Stimulated activated CD8-positive, alpha-beta memory T cell treated with anti-CD3 and anti-CD28 coated beads, Interleukin-15, amount 100 ng/mL, for 4 hours (primary cell): ENCODE measurements around the gene PIP5K1A.
"Not testable (repeated sequence)": the region's sequence is repeated elsewhere in the genome, so short reads cannot be mapped to it uniquely, and the experiment has no call there.

ENCODE experiments used
- DNase-seq, 2 donors: peaks; one replicate each; pipeline ENCODE4 v3.0.0-alpha.2; 2020; ENCODE audit warnings: low read depth in 2 of 2

Gene PIP5K1A

DNA sequence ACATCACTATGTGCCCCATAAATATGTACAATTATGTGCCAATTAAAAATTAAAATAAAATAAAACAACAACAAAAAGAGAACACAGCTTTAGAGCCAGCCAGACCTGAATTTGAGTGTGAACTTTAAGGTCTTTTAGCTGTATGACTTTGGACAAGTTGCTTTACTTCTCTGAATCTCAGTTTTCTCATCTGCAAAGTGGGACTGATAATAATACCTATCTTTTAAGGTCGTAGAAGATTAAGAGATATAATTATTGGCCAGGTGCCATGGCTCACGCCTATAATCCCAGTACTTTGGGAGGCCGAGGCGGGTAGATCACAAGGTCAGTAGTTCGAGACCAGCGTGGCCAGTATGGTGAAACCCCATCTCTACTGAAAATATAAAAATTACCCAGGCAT lies 5.0 kb upstream of the PIP5K1A start:
- no peak for DNase-seq

DNA sequence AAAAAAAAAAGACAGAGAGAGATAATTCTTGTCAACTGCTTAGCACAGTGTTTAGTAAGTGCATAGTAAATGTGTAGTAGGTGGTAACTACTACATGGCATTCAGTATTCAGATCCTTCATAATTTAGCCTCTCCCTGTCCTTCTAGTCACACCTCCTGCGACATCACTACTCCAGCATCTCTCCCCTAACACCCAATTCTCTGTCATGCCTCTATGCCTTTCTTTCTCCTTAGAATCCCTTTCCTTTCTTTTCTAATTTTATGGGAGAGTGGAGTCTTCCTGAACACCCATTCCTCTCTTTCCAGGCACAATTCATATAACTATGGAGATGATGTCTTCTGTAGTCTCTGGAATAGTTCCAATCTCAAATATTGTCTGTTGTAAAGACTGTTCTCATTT lies 4.5 kb upstream of the PIP5K1A start:
- DNase-seq, result no peak

DNA sequence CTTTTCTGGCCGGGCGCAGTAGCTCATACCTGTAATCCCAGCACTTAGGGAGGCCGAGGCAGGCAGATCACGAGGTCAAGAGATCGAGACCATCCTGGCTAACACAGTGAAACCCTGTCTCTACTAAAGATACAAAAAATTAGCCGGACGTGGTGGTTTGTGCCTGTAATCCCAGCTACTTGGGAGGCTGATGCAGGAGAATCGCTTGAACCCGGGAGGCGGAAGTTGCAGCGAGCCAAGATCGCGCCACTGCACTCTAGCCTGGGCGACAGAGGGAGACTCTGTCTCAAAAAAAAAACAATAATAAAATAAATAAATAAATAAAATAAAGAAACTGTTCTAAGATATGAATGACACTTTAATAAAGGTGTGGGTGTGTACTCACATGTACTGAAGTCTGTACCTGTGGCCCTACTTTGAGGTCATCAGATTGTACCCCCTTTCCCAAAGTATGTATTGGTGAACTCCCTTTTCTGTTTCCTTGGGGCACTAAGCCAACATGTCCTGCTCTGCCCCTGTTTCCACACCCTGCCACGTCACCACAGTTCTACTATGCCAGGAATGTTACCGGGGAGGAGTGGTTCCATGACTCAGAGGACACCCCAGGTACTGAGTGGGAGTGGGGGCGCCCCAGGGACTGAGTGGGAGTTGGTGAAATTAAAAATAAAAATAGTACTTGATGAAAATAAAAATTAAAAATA lies 3.3 kb upstream of the PIP5K1A start:
- DNase-seq, result not testable (repeated sequence)

DNA sequence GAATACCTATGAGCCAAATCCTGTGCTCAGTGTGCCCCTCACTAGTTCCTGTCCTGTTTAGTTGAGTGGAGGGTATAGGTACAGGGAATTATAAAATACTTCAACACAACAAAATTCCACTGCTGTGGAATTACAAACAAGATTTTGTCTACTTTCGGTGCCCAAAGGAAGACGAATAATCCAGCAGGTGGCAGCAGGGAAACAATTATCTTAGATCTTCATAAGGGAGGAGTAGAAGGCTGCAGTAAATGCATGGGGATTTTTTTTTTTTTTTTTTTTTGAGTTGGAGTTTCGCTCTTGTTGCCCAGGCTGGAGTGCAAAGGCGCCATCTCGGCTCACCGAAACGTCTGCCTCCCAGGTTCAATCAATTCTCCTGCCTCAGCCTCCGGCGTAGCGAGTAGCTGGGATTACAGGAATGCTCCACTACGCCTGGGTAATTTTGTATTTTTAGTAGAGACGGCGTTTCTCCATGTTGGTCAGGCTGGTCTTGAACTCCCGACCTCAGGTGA lies 2.0 kb upstream of the PIP5K1A start:
- DNase-seq, result peak in 1 of 2 donors; percentile 24

DNA sequence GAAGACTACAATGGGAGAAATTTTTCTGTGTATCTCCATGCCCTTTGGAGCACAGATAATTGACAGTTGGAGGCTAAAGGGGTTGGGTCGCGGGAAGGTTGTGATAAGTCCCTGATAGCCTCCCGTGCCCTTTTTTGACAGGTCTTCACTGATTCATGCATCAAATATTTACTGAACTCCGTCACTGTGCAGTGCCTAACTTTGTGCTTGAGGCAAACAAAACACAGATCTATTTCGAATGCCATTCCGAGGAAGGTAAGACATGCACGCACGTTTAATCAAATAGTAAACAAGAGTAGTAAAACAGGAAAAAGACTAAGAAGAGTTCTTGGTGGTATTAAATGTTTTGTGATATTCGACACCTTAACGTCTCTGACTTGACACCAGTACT lies 494 bp upstream of the PIP5K1A start:
- DNase-seq, result no peak

DNA sequence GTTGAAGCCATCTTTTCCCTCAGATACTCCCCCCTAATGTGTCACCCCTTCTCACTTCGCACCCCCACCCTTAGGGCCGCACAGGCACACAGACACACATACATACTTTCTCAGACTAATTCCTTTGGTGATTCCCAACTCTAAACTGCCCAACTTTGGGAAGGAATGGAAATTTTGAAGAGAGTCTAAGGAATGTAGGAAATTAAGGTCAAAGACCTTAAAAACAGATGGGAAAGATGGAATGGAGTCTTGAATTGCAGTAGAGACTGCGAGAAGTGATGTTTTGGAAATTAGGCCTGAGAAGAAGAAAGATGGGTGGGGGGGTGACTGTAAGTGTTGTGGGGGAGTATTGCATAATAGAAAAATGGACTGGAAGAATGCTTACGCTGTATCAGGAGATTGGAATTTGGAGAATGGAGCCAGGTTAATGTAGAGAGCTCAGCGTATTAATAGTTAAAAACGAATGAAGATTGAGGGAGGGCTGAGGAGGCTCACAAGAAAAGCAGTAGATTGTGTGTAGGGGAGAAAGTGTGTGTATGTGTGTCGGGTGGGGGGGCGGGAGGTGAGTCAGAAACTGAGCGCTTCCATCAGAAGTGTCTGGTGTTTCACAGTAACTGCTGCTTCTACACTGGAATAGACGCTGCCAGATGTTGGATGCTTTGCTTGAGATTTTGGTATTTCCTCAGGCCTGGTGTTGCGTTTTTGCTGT lies 1.7 kb downstream of the PIP5K1A start:
- no peak for DNase-seq

DNA sequence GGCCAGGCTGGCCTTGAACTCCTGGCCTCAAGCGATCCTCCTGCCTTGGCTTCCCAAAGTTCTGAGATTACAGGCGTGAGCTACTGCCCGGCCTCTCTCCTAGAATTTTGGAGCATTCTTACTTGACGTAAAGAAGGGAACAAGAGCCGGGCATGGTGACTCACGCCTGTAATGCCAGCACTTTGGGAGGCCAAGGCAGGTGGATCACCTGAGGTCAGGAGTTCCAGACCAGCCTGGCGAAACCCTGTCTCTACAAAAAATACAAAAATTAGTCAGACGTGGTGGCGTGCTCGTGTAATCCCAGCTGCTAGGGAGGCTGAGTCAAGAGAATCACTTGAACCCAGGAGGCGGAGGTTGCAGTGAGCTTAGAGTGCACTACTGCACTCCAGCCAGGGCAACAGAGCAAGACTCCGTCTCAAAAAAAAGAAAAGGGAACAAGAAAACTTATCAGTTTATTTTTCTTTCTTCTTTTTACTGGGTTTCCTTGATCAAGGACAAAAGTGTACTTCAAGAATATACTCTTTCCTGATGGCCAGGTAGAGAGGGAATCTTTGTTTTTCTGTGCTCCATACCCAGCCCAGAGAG lies 7.1 kb downstream of the PIP5K1A start:
- DNase-seq, result not testable (repeated sequence)

DNA sequence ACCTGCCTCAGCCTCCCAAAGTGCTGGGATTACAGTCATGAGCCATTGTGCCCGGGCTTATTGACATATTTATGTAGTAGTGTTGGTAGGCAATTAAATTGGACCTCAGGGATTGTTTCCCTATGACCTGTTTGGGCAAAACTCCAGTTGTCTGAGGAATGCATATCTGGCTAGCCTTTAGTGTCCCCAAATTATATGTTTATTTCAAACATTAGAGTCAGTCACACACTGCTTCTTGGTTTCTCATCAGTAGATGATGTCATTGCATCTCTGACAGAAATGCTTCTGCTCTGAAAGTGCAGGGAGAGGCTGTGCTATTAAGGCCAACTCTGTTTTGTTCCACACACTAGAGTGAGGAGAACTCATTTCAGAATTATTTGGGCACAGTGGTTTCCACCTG lies 12.5 kb downstream of the PIP5K1A start:
- DNase-seq, result no peak

DNA sequence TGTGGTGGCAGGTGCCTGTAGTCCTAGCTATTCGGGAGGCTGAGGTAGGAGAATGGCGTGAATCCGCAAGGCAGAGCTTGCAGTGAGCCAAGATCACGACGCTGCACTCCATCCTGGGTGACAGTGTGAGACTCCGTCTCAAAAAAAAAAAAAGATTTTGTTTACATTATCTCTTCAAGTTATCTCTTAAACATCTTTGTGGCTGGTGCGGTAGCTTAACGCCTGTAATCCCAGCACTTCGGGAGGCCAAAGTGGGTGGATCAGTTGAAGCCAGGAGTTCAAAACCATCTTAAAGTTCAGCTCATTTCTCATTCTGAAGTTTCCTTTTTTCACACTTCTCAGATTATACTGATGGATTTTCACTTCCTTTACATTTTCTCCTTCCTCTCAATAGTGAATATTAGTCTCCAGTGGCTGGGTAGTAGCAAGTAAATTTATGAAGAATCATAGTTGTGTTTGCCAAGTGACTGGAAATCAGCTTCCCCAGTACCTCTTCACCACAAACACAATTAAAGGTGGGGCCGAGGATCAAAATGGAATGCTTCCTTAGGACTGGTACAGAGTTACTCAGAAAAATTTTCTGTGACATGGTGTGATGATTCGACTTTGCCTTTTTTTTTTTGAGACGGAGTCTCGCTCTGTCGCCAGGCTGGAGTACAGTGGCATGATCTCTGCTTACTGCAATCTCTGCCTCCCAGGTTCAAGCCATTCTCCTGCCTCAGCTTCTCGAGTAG lies 13.8 kb downstream of the PIP5K1A start:
- DNase-seq, result no peak

DNA sequence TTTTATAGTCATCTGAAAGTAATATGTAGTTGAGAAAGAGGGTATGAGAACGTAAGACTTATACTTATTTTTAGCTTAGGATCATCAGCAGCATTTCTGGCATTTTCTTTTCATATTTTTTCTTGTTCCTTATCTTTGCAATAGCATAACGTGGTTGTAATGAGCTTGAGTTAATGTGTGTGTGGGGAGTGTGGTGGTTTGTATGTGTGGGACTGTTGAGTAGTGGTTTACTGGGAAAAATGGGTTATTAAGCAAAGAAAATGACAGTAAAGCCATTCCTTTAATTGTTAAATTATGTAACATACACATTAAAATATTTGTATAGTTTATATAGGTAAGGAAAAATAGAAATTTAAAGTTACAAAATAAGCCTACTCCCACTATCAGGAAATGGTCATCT lies 15.2 kb downstream of the PIP5K1A start:
- no peak for DNase-seq

DNA sequence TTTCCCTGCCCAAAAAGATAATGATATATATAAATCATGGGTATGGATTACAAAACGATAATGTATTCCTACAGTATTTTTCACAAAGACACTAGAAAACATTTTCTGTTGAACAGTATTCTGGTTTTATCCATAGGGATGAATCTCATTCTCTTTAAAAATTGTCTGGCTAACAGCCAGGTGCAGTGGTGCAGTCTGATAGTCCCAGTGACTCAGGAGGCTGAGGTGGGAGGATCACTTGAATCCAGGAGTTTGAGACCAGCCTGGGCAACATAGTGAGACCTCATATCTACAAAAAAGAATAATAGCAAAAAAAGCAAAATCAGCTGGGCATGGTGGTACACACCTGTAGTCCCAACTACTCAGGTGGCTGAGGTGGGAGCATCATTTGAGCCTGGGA lies 23.3 kb downstream of the PIP5K1A start:
- no peak for DNase-seq

DNA sequence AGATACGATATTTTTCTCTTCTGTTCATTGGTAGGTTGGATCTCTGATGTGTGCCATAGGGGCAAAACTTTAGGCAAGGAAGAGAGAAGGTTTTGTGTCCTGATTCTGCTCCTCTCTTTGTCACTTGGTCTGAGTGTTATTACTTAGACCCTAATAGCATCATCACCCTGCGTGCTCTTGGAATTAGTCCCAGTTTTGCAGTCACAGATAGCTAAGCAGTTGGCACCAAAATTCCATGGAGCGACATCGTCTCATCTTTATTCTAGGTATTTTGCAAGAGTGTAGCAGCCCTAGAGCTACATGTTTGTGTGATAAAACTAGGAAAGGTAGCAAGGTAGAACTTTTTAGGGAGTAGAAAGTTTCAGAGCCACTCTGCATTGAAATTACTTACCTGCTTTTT lies 23.8 kb downstream of the PIP5K1A start:
- DNase-seq, result no peak

DNA sequence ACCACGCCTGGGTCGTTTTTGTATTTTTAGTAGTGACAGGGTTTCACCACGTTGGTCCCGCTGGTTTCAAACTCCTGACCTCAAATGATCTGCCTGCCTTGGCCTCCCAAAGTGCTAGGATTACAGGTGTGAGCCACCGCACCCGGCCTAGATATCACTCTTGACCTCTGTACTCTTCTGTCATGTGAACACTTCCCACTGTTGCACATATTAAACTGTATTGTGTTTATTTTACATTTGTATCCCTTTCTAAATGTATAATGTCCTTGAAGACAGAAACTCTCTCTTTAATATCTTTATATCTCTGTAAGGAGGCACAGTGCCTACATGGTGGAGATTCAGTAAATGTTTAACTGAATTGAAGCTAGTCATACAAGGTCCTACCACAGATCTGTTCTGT lies 36.9 kb downstream of the PIP5K1A start:
- DNase-seq, result no peak

DNA sequence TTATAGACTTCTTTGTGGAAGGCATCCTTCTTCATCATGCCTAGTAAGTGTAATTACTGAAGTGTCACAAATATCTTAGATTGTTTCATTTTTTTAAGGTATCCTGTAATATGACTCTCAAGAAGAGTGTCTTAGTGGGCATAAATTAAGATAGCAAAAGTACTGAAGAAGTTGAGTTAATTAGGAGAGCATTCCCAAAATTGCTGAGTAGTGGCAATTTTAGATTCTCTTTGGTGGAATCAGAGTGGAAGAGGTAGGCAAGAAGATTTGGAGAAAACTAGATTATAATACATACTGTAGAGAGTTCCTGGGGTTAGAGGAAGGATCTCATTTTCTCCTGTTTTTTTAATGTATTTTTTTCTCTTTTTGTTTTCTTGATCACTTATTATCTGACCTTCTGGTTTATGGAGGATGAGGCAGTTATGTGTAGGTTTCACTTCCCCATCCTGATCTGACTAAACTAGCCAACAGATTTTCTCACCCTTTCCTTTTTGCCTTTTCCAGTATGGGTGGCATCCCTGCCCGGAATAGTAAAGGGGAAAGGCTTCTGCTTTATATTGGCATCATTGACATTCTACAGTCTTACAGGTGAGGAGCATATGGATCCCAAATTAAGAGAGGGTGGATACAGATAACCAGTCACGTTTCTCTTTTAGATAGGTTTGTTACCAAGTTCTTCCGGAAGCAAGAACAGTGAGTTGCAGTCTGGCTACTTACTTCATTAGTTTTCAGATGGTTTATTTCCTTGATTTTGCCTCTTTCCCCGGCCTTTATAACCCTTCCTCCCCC lies 39.5 kb downstream of the PIP5K1A start:
- no peak for DNase-seq

DNA sequence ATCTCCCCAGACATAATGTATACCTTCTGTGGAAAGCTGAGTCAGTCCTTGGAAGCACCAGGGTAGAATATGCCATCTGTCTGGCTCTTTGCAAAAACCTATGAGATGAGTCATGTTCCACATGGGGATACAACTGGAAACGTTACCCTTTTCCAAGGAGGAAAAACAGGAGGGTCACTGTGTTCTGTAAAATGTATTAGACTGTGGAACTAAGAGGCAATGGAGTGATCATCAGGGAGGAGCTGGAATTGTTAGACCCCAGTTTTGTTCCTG lies 40.1 kb downstream of the PIP5K1A start:
- no peak for DNase-seq

DNA sequence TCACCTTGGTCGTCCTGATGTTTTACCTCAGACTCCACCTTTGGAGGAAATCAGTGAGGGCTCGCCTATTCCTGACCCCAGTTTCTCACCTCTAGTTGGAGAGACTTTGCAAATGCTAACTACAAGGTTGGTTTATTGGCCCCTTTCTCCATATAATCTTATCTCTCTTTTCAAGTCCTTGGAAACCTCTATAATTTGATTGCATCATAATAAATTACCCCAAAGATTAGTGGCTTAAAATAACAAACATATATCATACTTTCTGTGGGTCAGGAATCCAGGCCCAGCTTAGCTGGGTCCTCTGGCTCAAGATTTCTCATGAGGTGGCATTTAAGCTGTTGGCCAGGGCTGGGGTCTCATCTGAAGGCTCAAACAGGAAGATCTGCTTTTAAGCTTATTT lies 44.1 kb downstream of the PIP5K1A start:
- no peak for DNase-seq

DNA sequence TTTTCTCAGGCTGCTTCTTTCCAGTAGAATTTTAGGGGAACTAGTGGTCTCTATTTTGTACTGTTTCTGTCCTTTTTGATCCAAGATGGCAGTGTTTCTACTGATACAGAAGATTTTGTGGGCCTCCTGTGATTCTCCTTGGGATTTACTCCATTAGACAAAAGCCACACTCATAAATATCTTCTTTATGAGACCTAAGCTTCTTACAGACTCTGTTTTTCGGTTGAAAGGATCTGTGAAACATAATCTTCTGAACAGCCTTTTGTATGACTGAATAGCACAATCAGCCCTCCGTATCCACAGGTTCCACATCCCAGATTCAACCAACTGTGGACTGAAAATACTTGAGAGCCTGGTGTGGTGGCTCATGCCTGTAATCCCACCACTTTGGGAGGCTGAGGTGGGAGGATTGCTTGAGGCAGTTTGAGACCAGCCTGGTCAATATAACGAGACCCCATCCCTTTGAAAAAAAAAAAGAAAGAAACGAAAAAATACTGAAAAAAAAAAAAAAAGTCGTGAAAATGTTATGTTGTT lies 45.4 kb downstream of the PIP5K1A start:
- no peak for DNase-seq

DNA sequence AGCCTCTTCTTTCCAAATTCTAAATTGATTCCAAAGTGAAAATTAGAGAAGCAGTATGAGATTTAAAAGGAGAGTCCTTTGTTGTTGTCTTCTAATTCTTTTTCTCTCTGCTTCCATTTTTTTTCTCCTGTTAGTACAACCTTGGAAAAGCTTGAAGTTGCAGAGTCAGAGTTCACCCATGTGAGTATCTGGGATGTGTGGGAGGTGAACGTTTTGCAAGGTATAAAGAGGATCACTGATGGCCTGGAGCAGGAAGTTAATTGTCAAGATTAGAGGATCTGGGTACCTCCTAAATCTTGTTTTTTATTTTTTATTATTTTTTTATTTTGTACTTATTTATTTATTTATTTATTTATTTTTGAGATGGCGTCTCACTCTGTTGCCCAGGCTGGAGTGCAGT lies 48.4 kb downstream of the PIP5K1A start:
- no peak for DNase-seq

DNA sequence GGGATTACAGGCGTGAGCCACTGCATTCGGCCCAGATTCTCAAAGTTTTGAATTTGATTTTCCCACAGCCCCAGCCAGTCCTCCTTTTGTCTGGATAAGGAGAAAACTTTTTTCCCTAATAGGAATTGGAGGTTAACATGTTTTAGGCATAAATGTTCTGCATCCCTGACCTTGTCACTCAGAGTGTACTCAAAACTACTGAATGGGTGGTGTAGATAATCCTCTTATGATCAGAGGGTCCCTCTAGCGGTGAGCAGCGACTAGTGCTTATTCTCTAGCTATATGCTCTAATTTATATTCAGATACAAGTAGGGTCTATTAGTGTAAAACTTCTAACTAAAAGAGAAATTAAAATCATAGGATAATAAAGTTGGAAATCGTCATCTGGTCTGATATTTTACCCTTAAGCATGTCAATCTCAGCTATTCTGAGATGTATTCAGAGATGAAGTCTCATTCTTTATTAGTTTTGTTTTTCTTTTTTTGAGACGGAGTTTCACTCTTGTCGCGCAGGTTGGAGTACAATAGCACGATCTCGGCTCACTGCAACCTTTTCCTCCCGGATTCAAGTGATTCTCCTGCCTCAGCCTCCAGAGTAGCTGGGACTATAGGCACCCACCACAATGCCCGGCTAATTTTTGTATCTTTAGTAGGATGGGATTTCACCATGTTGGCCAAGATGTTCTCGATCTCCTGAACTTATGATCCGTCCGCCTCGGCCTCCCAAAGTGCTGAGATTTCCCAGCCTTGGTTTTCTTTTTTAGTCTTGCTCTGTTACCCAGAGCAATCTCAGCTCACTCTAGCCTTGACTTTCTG lies 53.5 kb downstream of the PIP5K1A start:
- peak; percentile 11 to 54 for DNase-seq
